Measurements from ENCODE around the gene GDF9.
"Not testable (repeated sequence)": the region's sequence is repeated elsewhere in the genome, so short reads cannot be mapped to it uniquely, and the experiment has no call there.

Gene GDF9

DNA sequence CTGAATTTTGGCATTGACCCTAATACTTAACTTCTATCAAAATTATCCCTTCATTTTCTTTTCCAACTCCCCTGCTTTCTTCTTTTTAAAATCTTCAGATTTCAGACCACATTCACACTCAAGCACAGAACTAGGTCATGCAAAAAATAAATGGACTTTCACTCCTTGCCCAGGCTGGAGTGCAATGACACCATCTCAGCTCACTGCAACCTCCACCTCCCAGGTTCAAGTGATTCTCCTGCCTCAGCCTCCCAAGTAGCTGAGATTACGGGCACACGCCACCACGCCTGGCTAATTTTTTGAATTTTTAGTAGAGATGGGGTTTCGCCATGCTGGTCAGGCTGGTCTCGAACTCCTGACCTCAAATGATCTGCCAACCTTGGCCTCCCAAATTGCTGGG, 11.3 kb downstream of the GDF9 start:
- not testable (repeated sequence) for H3K27ac ChIP-seq (ENCODE audit: low read length)

DNA sequence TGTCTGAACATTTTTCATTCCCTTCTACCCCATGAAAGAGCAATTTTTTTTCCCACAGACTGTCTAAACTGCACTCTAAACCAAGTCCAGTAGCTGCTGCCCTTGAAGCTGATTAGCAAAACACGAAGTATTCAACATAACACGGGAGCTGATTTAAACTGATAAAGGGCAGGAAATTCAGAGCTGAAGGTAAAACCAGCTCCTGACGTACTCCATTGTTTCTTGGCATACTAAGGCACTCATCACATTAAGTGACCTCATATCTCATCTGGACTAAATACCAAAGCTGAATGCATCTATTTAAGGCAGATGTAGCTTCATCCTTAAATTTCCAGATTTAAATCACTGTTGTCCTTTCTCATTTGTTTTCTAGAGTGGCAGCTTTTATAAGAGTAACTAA, 12.0 kb downstream of the GDF9 start:
- H3K27me3 ChIP-seq (ENCODE audit: control insufficient read depth in 1 of 2, insufficient read depth in 2 of 2, low read length in 2 of 2), result no peaks in the 10 kb centered on the region
- H3K27ac ChIP-seq (ENCODE audit: low read length), result no peak overlapping the region

More for the DNA sequence above, 11.3 kb downstream of the GDF9 start:
- not testable (repeated sequence) for H3K9me3 ChIP-seq (ENCODE audit: control insufficient read depth in 2 of 2, low read length in 2 of 2); H3K4me3 ChIP-seq (ENCODE audit: low read length in 2 of 2); H3K4me1 ChIP-seq (ENCODE audit: control insufficient read depth, insufficient read depth, low read length); H3K36me3 ChIP-seq (ENCODE audit: control insufficient read depth in 2 of 2, insufficient read depth in 2 of 2, low read length in 2 of 2); H3K9ac ChIP-seq (ENCODE audit: low read length in 2 of 2); H3K27me3 ChIP-seq (ENCODE audit: control insufficient read depth in 1 of 2, insufficient read depth in 2 of 2, low read length in 2 of 2)

DNA sequence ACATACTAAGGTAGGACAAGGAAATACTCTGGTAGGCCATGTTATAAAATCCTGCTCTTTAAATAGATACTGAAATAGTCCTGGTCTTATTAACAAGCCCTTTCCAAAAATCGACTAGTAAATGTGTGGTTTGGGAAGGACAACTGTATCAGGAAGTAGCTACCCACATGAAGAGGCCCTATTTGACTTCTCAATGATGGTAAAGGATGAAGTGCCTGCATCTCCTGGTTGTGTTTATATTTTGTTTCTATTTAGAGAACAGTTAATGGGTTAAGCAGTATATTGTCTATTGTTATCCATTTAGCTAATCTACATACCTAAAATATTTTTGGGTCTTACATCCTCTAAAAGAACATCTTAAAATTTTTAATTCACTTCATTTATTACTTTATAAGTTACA, 12.5 kb downstream of the GDF9 start:
- no peak overlapping the region for H3K4me3 ChIP-seq (ENCODE audit: low read length in 2 of 2)
- no peaks in the 10 kb centered on the region for H3K9me3 ChIP-seq (ENCODE audit: control insufficient read depth in 2 of 2, low read length in 2 of 2)
- H3K27ac ChIP-seq (ENCODE audit: low read length), result no peak overlapping the region
- H3K27me3 ChIP-seq (ENCODE audit: control insufficient read depth in 1 of 2, insufficient read depth in 2 of 2, low read length in 2 of 2), result no peaks in the 10 kb centered on the region
- no peaks in the 10 kb centered on the region for H3K36me3 ChIP-seq (ENCODE audit: control insufficient read depth in 2 of 2, insufficient read depth in 2 of 2, low read length in 2 of 2)
- no peak overlapping the region for H3K9ac ChIP-seq (ENCODE audit: low read length in 2 of 2)
- H3K4me1 ChIP-seq (ENCODE audit: control insufficient read depth, insufficient read depth, low read length), result no peaks in the 10 kb centered on the region

More for the DNA sequence above, 12.0 kb downstream of the GDF9 start:
- Histone ChIP-seq H3K4me3 (ENCODE audit: low read length in 2 of 2) (no peak overlapping the region), H3K9me3 (ENCODE audit: control insufficient read depth in 2 of 2, low read length in 2 of 2) (no peaks in the 10 kb centered on the region), H3K9ac (ENCODE audit: low read length in 2 of 2) (no peak overlapping the region), H3K36me3 (ENCODE audit: control insufficient read depth in 2 of 2, insufficient read depth in 2 of 2, low read length in 2 of 2) (no peaks in the 10 kb centered on the region), H3K4me1 (ENCODE audit: control insufficient read depth, insufficient read depth, low read length) (no peaks in the 10 kb centered on the region)

DNA sequence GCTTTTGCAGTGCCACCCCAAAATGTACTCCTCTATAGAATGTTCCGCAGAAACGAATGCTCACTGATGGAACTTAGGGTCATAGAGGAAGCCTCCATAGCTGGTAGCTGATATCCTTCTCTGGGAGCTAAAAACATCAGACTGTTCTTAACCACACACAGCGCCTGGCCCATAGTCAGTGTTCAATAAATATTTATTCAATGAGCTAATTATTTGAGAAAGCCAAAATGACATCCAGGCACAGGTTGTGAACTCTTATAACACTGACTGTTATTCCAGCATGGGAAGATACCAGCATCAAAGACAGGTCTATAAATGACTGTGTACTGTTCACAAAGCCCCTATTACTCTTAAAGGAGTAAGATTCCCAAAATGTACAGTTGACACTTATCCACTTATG, 12.9 kb downstream of the GDF9 start:
- H3K9ac ChIP-seq (ENCODE audit: low read length in 2 of 2), result no peak overlapping the region
- no peak overlapping the region for H3K27ac ChIP-seq (ENCODE audit: low read length)
- H3K36me3 ChIP-seq (ENCODE audit: control insufficient read depth in 2 of 2, insufficient read depth in 2 of 2, low read length in 2 of 2), result no peaks in the 10 kb centered on the region

DNA sequence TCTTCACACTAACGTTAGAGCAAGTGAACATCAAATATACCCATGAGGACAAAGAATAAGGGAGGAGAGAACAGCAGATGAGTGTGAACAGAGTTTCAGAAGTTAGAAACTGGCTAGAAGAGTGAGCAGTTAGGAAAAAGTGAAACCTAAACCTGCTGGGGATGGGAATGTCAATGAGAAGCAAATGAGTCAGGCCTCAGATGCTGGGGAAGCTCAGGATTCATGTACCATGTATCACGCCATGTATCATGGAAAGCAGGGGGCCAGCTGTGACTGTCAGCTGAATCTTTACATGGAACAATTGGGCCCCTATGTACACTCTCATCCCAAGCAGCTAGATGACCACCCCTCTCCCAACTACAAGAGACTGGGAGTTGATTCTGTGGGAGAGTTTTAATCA, 16.2 kb downstream of the GDF9 start:
- no peaks in the 10 kb centered on the region for H3K27me3 ChIP-seq (ENCODE audit: control insufficient read depth in 1 of 2, insufficient read depth in 2 of 2, low read length in 2 of 2)
- no peak overlapping the region for H3K27ac ChIP-seq (ENCODE audit: low read length)
- no peaks in the 10 kb centered on the region for H3K4me1 ChIP-seq (ENCODE audit: control insufficient read depth, insufficient read depth, low read length)
- H3K9me3 ChIP-seq (ENCODE audit: control insufficient read depth in 2 of 2, low read length in 2 of 2), result no peaks in the 10 kb centered on the region
- H3K36me3 ChIP-seq (ENCODE audit: control insufficient read depth in 2 of 2, insufficient read depth in 2 of 2, low read length in 2 of 2), result no peaks in the 10 kb centered on the region
- H3K4me3 ChIP-seq (ENCODE audit: low read length in 2 of 2), result no peak overlapping the region
- H3K9ac ChIP-seq (ENCODE audit: low read length in 2 of 2), result no peak overlapping the region

More for the DNA sequence above, 12.9 kb downstream of the GDF9 start:
- Histone ChIP-seq H3K9me3 (ENCODE audit: control insufficient read depth in 2 of 2, low read length in 2 of 2) (no peaks in the 10 kb centered on the region), H3K4me1 (ENCODE audit: control insufficient read depth, insufficient read depth, low read length) (no peaks in the 10 kb centered on the region), H3K4me3 (ENCODE audit: low read length in 2 of 2) (no peak overlapping the region), H3K27me3 (ENCODE audit: control insufficient read depth in 1 of 2, insufficient read depth in 2 of 2, low read length in 2 of 2) (no peaks in the 10 kb centered on the region)

DNA sequence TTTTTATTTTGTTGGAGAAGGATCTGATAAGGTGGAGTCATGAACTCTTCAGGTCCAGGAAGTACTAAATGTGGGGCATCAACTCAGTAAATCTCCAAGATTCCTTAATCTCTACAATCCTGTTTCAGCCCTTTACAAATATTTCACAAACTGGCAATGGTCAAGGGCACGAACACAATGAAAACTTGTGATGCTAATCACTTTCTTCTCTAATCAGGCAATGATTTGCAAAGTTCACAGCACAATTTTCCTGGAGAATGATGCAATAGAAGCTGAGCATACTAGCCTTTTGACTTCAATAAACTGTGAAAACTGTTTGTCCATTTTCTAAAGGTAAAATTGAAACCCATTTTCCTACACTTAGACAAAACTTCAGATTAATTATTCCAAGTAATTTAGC, 16.9 kb downstream of the GDF9 start:
- no peaks in the 10 kb centered on the region for H3K4me1 ChIP-seq (ENCODE audit: control insufficient read depth, insufficient read depth, low read length)
- no peaks in the 10 kb centered on the region for H3K36me3 ChIP-seq (ENCODE audit: control insufficient read depth in 2 of 2, insufficient read depth in 2 of 2, low read length in 2 of 2)
- H3K27ac ChIP-seq (ENCODE audit: low read length), result no peak overlapping the region
- no peak overlapping the region for H3K9ac ChIP-seq (ENCODE audit: low read length in 2 of 2)
- no peaks in the 10 kb centered on the region for H3K27me3 ChIP-seq (ENCODE audit: control insufficient read depth in 1 of 2, insufficient read depth in 2 of 2, low read length in 2 of 2)
- no peaks in the 10 kb centered on the region for H3K9me3 ChIP-seq (ENCODE audit: control insufficient read depth in 2 of 2, low read length in 2 of 2)
- H3K4me3 ChIP-seq (ENCODE audit: low read length in 2 of 2), result no peak overlapping the region

DNA sequence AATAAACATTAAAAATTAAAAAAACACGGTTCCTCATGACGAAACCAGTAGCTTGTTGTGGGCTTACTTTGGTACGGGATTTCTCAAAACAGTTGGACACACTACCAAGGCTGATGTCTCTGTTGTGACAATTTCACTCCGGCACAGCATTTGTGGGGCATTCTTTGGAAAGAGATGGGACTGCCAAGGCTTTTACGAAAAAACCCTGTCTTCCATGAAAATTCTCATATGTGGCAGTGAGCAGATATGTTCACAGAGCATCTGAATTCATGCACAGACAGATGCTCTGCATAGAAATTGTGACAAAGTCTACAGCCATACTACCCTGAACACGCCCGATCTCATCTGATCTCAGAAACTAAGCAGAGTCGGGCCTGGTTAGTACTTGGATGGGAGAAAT, 18.0 kb downstream of the GDF9 start:
- H3K27ac ChIP-seq (ENCODE audit: low read length), result no peak overlapping the region
- H3K27me3 ChIP-seq (ENCODE audit: control insufficient read depth in 1 of 2, insufficient read depth in 2 of 2, low read length in 2 of 2), result no peaks in the 10 kb centered on the region
- H3K36me3 ChIP-seq (ENCODE audit: control insufficient read depth in 2 of 2, insufficient read depth in 2 of 2, low read length in 2 of 2), result no peaks in the 10 kb centered on the region
- no peaks in the 10 kb centered on the region for H3K9me3 ChIP-seq (ENCODE audit: control insufficient read depth in 2 of 2, low read length in 2 of 2)
- H3K4me3 ChIP-seq (ENCODE audit: low read length in 2 of 2), result no peak overlapping the region
- H3K4me1 ChIP-seq (ENCODE audit: control insufficient read depth, insufficient read depth, low read length), result no peaks in the 10 kb centered on the region
- H3K9ac ChIP-seq (ENCODE audit: low read length in 2 of 2), result no peak overlapping the region

DNA sequence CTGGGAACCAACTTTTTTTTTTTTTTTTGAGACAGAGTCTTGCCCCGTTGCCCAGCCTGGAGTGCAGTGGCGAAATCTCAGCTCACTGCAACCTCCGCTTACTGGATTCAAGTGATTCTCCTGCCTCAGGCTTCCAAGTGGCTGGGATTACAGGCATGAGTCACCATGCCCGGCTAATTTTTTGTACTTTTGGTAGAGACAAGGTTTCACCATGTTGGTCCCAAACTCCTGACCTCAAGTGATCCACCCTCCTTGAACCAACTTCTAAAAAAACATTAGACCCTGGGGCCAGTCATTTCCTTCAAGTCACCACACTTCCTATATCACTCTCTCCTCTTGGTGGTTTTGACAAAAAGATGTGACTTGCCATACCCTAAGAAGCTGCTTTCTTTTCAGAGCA, 25.0 kb downstream of the GDF9 start:
- Histone ChIP-seq H3K9ac (ENCODE audit: low read length in 2 of 2) (no peak overlapping the region), H3K27ac (ENCODE audit: low read length) (no peak overlapping the region)

DNA sequence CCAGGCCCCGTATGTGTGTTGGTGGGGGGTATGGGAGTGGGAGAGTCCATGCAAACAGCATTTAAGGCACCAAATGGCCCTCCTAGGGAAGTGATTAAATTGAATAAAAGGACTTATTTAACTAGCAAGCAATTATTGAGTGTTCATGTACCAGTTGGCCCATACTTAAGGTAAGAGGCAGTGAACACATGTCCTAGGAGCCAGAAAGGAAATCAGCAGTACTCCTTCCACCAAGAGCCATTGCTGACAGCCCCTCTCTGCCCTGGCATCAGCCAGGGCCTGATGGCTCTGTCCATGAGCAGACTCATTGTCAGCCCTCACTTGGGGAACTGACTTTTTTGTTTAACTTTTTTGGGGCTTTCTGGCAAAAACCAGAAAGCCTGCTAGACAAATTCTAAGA, 25.4 kb downstream of the GDF9 start:
- Histone ChIP-seq H3K27ac (ENCODE audit: low read length) (no peak overlapping the region), H3K4me3 (ENCODE audit: low read length in 2 of 2) (no peak overlapping the region), H3K4me1 (ENCODE audit: control insufficient read depth, insufficient read depth, low read length) (no peaks in the 10 kb centered on the region), H3K9me3 (ENCODE audit: control insufficient read depth in 2 of 2, low read length in 2 of 2) (no peaks in the 10 kb centered on the region), H3K27me3 (ENCODE audit: control insufficient read depth in 1 of 2, insufficient read depth in 2 of 2, low read length in 2 of 2) (no peaks in the 10 kb centered on the region), H3K36me3 (ENCODE audit: control insufficient read depth in 2 of 2, insufficient read depth in 2 of 2, low read length in 2 of 2) (no peaks in the 10 kb centered on the region), H3K9ac (ENCODE audit: low read length in 2 of 2) (no peak overlapping the region)

More for the DNA sequence above, 25.0 kb downstream of the GDF9 start:
- no peaks in the 10 kb centered on the region for H3K27me3 ChIP-seq (ENCODE audit: control insufficient read depth in 1 of 2, insufficient read depth in 2 of 2, low read length in 2 of 2)
- H3K4me3 ChIP-seq (ENCODE audit: low read length in 2 of 2), result no peak overlapping the region
- H3K4me1 ChIP-seq (ENCODE audit: control insufficient read depth, insufficient read depth, low read length), result no peaks in the 10 kb centered on the region
- no peaks in the 10 kb centered on the region for H3K36me3 ChIP-seq (ENCODE audit: control insufficient read depth in 2 of 2, insufficient read depth in 2 of 2, low read length in 2 of 2)
- no peaks in the 10 kb centered on the region for H3K9me3 ChIP-seq (ENCODE audit: control insufficient read depth in 2 of 2, low read length in 2 of 2)

DNA sequence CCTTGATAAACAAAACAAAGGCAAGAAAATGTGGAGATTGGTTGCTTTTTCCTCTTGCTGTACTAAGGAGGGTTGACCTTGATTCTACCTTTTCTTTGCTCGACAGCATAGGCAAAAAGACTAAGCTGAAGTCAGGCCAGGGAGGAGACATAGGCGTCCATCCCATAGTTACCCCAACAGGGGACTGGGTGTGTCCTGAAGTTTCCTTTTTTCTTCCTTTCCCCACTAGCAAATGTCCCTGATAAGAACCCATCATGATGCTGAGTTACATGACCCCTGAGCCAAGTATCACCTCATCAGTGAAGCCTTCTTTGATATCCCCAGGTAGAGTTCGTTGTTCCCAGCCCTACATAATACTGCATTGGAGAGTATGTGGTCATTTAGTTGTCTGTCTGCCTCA, 26.0 kb downstream of the GDF9 start:
- Histone ChIP-seq H3K9me3 (ENCODE audit: control insufficient read depth in 2 of 2, low read length in 2 of 2) (no peaks in the 10 kb centered on the region), H3K27me3 (ENCODE audit: control insufficient read depth in 1 of 2, insufficient read depth in 2 of 2, low read length in 2 of 2) (peaks cover 0 to 2% of the 10 kb centered on the region in 2 donors), H3K36me3 (ENCODE audit: control insufficient read depth in 2 of 2, insufficient read depth in 2 of 2, low read length in 2 of 2) (no peaks in the 10 kb centered on the region), H3K27ac (ENCODE audit: low read length) (no peak overlapping the region), H3K4me3 (ENCODE audit: low read length in 2 of 2) (no peak overlapping the region), H3K9ac (ENCODE audit: low read length in 2 of 2) (no peak overlapping the region), H3K4me1 (ENCODE audit: control insufficient read depth, insufficient read depth, low read length) (no peaks in the 10 kb centered on the region)

DNA sequence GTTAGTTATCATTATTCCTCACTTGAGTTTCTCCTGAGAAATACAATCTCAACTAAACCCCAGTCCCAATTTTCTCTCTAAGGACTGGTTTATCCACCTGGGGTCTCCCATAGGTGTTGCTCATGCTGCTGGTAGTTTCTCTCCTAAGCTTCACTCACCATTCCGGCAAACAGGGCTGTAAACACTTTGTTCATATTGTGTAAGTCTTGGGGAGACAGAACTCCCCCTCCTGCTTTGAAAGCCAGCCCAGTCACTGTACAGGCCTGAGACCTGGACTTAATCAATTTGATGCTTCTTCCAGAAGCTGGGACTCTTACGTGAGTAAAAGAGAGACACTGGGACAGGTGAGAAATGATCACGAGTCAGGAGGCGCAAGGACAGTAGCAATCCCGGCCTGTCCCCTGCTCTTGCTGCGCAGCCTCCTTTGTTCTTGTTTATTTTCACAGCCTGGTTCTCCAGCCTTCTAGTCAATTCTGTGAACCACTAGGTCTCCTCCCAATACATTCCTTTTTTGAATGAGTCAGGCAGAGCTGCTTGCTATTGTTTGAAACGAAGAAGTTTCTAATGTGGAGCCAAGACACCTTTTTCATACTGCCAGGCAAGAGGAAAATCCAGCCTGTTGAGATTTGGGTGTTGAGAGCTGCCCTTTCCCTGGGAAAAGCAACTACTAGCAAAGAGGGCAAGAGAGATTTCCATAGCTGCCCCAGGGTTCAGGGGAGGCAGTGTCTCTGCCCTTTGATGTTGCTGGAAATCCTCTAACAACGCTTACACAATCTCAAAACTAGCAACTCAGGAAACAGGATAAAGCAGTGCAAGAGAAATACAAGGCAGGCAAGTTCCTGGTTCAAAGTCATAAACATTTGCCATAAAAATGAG, 26.6 kb downstream of the GDF9 start:
- H3K4me3 ChIP-seq (ENCODE audit: low read length in 2 of 2), result no peak overlapping the region
- H3K36me3 ChIP-seq (ENCODE audit: control insufficient read depth in 2 of 2, insufficient read depth in 2 of 2, low read length in 2 of 2), result no peaks in the 10 kb centered on the region
- H3K27ac ChIP-seq (ENCODE audit: low read length), result no peak overlapping the region
- H3K4me1 ChIP-seq (ENCODE audit: control insufficient read depth, insufficient read depth, low read length), result no peaks in the 10 kb centered on the region
- H3K27me3 ChIP-seq (ENCODE audit: control insufficient read depth in 1 of 2, insufficient read depth in 2 of 2, low read length in 2 of 2), result peaks cover 0 to 2% of the 10 kb centered on the region in 2 donors
- H3K9me3 ChIP-seq (ENCODE audit: control insufficient read depth in 2 of 2, low read length in 2 of 2), result no peaks in the 10 kb centered on the region
- H3K9ac ChIP-seq (ENCODE audit: low read length in 2 of 2), result peak overlapping the region in 1 of 2 donors; percentile 13
